PFSK-1 (cell line): ENCODE measurements around the gene ATOH8.

Experiments used
- FOXP2 ChIP-seq: optimal IDR thresholded peaks from 2 replicates; pipeline ENCODE3; 2011; ENCODE audit warnings: borderline replicate concordance, control low read depth, inconsistent platforms; ENCODE audit not compliant: insufficient read depth; ENCODE audit errors: extremely low read length, extremely low read depth
- POLR2AphosphoS5 ChIP-seq: IDR thresholded peaks from 2 replicates; pipeline ENCODE4 v1.6.1; 2012; ENCODE audit warnings: low read depth, mild to moderate bottlenecking, control low read depth, low read length, moderate library complexity
- SIN3A ChIP-seq: IDR thresholded peaks from 2 replicates; pipeline ENCODE4 v1.6.1; 2012; ENCODE audit warnings: mild to moderate bottlenecking, low read length, moderate library complexity, borderline replicate concordance; ENCODE audit not compliant: insufficient read depth
- TAF1 ChIP-seq: IDR thresholded peaks from 2 replicates; pipeline ENCODE4 v1.6.1; 2012; ENCODE audit warnings: low read length, control low read depth, borderline replicate concordance; ENCODE audit not compliant: insufficient read depth
- TF ChIP-seq, protein P1 (sequence below), 2 experiments: IDR thresholded peaks; 2 replicates each; pipeline versions ENCODE4 v1.6.1 to v1.8.0; 2011 to 2012; ENCODE audit warnings: low read depth in 2 of 2, low read length in 2 of 2, control low read depth in 1 of 2, inconsistent platforms in 1 of 2, mild to moderate bottlenecking in 1 of 2, moderate library complexity in 1 of 2; ENCODE audit not compliant: insufficient read depth in 1 of 2

The ATOH8 gene

DNA sequence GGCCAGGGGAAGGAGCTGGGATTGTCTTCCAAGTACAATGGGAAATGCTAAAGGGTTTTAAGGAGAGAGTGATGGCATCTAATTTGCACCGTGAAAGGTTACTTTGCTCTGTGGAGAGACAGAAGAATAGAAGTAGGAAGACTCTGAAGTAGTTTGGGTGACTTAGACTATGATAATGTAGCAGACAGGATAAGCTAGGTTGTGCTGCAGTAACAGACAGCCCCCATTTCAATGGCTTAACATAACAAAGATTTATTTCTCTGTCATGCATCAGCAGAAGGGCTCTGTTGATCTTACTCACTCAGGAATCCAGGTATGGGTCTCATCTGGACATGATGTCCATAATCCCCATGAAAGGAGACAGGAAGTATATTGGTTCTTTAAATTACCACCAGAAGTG, 33.3 kb upstream of the ATOH8 start:
- TF ChIP-seq FOXP2 (no peak), POLR2AphosphoS5 (no peak), TAF1 (no peak), SIN3A (no peak)
- TF ChIP-seq, protein P1, sequence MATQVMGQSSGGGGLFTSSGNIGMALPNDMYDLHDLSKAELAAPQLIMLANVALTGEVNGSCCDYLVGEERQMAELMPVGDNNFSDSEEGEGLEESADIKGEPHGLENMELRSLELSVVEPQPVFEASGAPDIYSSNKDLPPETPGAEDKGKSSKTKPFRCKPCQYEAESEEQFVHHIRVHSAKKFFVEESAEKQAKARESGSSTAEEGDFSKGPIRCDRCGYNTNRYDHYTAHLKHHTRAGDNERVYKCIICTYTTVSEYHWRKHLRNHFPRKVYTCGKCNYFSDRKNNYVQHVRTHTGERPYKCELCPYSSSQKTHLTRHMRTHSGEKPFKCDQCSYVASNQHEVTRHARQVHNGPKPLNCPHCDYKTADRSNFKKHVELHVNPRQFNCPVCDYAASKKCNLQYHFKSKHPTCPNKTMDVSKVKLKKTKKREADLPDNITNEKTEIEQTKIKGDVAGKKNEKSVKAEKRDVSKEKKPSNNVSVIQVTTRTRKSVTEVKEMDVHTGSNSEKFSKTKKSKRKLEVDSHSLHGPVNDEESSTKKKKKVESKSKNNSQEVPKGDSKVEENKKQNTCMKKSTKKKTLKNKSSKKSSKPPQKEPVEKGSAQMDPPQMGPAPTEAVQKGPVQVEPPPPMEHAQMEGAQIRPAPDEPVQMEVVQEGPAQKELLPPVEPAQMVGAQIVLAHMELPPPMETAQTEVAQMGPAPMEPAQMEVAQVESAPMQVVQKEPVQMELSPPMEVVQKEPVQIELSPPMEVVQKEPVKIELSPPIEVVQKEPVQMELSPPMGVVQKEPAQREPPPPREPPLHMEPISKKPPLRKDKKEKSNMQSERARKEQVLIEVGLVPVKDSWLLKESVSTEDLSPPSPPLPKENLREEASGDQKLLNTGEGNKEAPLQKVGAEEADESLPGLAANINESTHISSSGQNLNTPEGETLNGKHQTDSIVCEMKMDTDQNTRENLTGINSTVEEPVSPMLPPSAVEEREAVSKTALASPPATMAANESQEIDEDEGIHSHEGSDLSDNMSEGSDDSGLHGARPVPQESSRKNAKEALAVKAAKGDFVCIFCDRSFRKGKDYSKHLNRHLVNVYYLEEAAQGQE (IDR thresholded peaks at IDR 0.05; ENCODE audit: insufficient read depth in 1 of 2, low read depth in 2 of 2, low read length in 2 of 2) = no peak

DNA sequence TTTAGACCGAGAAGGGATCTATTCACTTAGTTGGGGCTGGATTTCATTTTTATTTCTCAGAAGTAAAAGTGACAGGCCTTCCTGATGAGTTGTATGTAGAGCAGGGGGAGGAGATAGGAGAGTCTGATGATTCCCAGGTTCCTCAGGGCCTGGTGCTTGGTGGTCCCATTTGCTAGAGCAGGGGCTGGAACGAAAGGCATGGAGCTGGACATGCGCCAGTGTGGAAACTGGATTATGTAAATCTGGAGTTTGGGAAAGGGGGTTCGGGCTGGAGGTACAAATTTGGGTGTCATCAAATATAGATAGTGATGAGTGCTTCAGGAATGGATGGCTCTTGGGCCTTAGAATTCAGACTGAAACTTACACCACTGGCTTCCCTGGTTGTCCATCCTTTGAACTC, 32.1 kb upstream of the ATOH8 start:
- TF ChIP-seq FOXP2 = no peak

DNA sequence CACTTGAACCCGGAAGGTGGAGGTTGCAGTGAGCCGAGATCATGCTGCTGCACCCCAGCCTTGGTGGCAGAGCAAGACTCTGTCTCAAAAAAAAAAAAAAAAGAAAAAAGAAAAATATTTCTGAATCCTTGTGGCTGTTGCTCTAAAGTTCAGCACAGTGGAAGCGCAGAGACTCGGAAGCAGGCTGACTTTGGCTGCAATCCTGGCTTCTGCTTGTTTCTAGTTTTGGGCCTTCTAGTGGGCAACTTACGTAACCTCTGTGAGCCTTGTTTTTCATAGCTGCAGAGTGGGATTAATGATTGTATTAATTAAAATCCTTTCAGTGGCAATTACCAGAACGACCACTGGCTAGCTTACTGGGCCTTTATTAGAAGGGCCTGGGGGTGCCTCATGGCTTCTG, 31.3 kb upstream of the ATOH8 start:
- TF ChIP-seq FOXP2 (no peak), SIN3A (no peak), TAF1 (no peak), POLR2AphosphoS5 (no peak)
- TF ChIP-seq, protein P1 (IDR thresholded peaks at IDR 0.05; ENCODE audit: insufficient read depth in 1 of 2, low read depth in 2 of 2, low read length in 2 of 2) = no peak

DNA sequence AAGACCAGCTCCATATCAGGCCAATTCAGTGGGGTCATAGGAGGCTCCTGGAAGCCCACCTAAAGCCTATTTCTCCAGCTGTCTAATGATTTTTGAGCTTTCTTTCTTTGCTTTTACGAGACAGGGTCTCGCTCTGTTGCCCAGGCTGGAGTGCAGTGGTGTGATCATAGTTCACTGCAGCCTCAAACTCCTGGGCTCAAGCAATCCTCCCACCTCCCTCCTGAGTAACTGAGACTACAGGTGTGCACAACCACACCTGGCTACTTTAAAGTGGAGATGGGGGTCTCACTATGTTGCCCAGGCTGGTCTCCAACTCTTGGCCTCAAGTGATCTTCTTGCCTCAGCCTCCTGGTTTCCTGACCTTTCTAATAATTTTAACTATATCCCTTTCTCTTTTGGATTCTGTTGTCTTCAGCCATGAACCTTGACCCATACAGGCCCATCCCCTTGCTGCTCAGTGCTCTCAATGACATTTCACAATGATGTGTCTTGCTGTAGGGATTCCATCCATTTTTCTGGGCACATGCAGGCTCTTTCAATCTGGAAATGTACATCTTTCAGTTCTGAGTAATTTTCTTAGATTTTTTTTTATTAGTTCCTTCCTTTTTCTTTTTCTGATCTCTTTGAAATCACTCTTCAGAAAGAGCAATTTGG, 30.0 kb upstream of the ATOH8 start:
- no peak for TF ChIP-seq FOXP2
- TF ChIP-seq, protein P1 (IDR thresholded peaks at IDR 0.05; ENCODE audit: insufficient read depth in 1 of 2, low read depth in 2 of 2, low read length in 2 of 2) = no peak
- TF ChIP-seq POLR2AphosphoS5 = no peak
- TF ChIP-seq TAF1 = no peak
- no peak for TF ChIP-seq SIN3A

DNA sequence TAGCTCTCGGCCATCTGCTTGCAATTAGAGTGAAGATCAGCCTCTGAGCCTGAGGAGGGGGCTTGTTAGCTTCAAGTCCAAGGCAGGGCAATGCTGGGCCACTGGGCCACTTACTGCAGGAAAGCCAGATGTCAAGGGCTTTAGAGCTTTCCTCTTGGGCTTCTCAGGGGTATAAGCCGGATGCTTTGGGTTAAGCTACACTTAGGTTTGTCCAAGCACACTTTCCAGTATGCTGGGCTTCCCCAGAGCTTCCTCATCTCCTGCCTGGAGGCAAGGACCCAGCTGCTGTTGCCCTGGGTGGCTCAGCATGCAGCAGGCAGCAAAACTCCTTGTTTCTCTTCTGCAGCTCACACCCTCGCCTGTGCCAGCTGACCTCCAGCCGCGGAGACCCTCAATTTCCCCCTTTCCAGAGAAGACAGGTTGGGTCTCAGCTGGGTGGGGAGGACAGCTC, 29.0 kb upstream of the ATOH8 start:
- no peak for TF ChIP-seq FOXP2
- TF ChIP-seq POLR2AphosphoS5 = no peak
- TF ChIP-seq TAF1 = no peak
- no peak for TF ChIP-seq SIN3A
- TF ChIP-seq, protein P1 (IDR thresholded peaks at IDR 0.05; ENCODE audit: insufficient read depth in 1 of 2, low read depth in 2 of 2, low read length in 2 of 2) = no peak
